ENCODE results near the gene NUDT21.

Gene NUDT21

DNA sequence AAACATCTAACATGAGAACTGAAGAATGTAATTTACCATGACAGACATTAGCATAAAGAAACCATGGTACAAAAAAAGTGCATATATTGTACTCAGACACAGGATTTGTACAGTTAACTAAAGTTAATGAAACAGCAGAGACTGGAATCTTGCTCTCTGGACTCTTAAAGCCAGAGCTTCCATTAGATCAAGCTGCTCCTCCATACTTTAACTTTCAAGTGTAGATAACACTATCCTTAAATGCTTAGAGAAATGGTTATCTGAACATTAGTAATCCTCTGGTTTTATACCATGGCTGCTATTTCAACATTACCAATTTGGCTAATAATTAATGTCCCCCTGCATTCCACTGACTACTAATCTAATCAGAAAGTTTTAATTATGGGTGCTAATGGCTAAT lies 3.1 kb downstream of the NUDT21 start:
- Mint-ChIP-seq H3K36me3 (ENCODE audit: low read depth) (peaks cover 54% of the 10 kb centered on the region), H3K27me3 (no peaks in the 10 kb centered on the region), H3K4me3 (no peak overlapping the region), H3K27ac (no peak overlapping the region), H3K4me1 (ENCODE audit: low read depth) (peaks cover 29% of the 10 kb centered on the region), H3K9me3 (no peaks in the 10 kb centered on the region)
- intact Hi-C loops (cut with micrococcal nuclease), result no loop called here

DNA sequence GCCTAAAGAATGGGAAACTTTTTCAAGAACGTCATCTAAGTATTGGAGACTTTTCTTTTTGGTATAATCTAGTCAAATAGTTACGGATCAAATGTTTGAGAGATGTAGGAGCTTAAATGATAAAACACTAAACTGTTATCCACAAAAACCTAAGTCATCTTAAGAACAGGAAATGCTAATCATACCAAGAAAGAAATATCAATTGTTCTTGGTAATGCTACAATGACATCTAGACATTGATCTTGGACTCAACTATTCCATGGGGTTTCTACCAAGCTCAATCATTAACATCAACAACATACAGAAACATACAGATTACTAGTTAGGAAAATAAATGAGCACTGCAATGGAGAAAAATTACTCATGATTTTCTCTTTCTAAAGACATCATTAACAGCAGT lies 3.8 kb downstream of the NUDT21 start:
- no peak overlapping the region for H3K27ac Mint-ChIP-seq
- peaks cover 61% of the 10 kb centered on the region for H3K36me3 Mint-ChIP-seq (ENCODE audit: low read depth)
- H3K4me1 Mint-ChIP-seq (ENCODE audit: low read depth), result peaks cover 24% of the 10 kb centered on the region
- no peak overlapping the region for H3K4me3 Mint-ChIP-seq
- H3K27me3 Mint-ChIP-seq, result no peaks in the 10 kb centered on the region
- intact Hi-C loops (cut with micrococcal nuclease), result no loop called here
- no peaks in the 10 kb centered on the region for H3K9me3 Mint-ChIP-seq

DNA sequence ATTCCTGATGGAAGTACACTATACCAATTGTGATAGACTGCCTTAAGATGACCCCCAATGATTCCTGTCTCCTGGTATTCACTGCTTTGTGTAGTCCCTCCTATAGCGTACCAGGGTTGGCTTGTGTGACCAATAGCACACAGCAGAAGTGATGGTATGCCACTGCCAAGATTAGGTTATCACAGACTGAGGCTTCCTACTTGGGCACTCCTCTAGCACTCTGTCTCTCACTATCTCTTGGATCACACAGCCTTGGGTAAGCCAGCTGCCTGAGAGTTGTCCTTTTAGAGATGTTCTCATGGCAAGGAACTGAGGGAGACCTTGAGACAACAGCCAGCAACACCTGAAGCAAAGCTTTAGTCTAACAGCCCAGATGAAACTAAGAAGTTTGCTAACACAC lies 13.1 kb downstream of the NUDT21 start:
- Mint-ChIP-seq H3K4me3 (no peak overlapping the region), H3K36me3 (ENCODE audit: low read depth) (peaks cover 73% of the 10 kb centered on the region), H3K27me3 (no peaks in the 10 kb centered on the region), H3K27ac (no peak overlapping the region), H3K4me1 (ENCODE audit: low read depth) (no peaks in the 10 kb centered on the region), H3K9me3 (no peaks in the 10 kb centered on the region)
- intact Hi-C loops (cut with micrococcal nuclease), result no loop called here

DNA sequence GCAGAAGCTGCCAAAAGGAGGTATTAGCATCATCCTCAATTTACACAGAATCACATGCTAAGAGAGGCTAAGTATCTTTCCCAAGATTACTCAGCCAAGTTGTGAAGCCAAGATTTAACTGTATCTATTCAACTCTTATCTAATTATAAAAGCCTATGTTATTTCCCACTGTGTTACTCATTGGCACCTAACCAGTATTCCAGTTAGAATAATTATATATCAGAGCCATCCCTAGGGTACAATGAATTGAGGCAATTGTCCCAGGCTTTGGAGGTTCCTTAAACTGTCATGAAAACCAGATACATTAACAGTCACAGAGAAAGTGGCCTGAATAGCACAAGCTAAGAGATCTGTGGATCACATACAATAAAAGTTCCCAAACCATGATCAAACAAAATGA lies 14.9 kb downstream of the NUDT21 start:
- Mint-ChIP-seq H3K4me3 (no peak overlapping the region), H3K27me3 (no peaks in the 10 kb centered on the region), H3K9me3 (no peaks in the 10 kb centered on the region), H3K27ac (peak overlapping the region; percentile 27), H3K4me1 (ENCODE audit: low read depth) (no peaks in the 10 kb centered on the region), H3K36me3 (ENCODE audit: low read depth) (peaks cover 72% of the 10 kb centered on the region)
- intact Hi-C loops (cut with micrococcal nuclease), result no loop called here

DNA sequence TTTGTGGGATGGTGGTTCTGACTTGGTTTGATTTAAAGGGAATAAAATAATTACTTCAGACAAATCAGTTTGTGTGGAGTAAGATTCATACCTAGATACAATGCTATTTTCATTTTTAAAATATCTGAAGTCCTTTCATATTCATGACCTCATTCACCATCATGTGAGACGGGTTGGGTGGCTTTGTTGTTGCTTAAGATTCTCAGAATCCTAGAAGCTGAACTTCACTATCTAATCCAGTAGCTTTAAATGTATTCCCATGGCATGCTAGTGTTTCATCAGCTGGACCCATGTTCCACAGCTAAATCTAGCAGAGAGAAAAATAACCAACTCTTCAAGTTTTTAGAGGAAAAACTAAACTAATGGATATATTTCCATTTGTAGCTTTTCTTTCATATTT lies 23.0 kb downstream of the NUDT21 start:
- H3K27ac Mint-ChIP-seq, result no peak overlapping the region
- no peaks in the 10 kb centered on the region for H3K9me3 Mint-ChIP-seq
- H3K4me3 Mint-ChIP-seq, result no peak overlapping the region
- no peaks in the 10 kb centered on the region for H3K27me3 Mint-ChIP-seq
- intact Hi-C loops (cut with micrococcal nuclease), result no loop called here
- H3K4me1 Mint-ChIP-seq (ENCODE audit: low read depth), result peaks cover 16% of the 10 kb centered on the region
- H3K36me3 Mint-ChIP-seq (ENCODE audit: low read depth), result peaks cover 34% of the 10 kb centered on the region

DNA sequence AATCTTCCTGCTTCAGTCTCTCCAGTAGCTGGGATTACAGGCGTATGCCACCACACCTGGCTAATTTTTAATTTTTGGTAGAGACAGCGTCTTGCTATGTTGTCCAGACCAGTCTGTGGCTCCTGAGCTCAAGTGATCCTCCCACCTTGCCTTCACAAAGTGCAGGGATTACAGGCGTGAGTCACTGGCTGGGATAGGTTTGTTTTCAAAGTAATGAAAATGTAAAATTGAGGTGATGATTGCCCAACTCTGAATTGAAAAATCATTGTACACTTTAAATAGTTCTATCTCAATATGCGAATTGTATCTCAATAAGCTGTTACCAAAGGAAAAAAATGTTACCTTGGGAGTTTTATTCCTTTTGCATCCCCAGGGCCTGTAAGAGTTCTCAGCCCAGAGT lies 24.5 kb downstream of the NUDT21 start:
- intact Hi-C loops (cut with micrococcal nuclease), result no loop called here
- Mint-ChIP-seq H3K27ac (no peak overlapping the region), H3K4me1 (ENCODE audit: low read depth) (peaks cover 31% of the 10 kb centered on the region), H3K27me3 (no peaks in the 10 kb centered on the region), H3K4me3 (no peak overlapping the region), H3K36me3 (ENCODE audit: low read depth) (peaks cover 20% of the 10 kb centered on the region), H3K9me3 (no peaks in the 10 kb centered on the region)

DNA sequence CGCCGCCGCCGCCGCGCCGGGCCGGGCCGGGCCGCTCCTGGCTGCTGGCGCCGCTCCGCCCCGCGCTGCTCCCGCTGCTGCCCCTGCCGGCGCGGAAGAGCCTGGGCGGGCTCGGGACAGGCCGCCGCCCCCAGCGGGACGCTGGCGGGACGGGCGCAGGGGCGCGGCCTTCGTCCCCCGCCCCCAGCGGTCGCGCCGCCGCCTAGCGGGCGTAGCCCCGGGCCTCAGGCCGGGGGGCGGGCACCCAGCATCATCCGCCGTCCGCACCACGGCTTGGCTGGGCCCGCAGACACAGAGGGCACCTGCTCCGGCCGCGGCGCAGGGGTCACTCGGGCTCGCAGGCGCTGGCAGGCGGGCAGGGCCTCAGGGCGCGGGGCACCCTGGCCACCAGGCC lies 25.7 kb downstream of the NUDT21 start, which contains the start of gene AMFR:
Gene AMFR (minus strand): TSS at position 107 of the 394 bp plus-strand sequence. CDS start 218 bp downstream, outside the sequence.
- no peaks in the 10 kb centered on the region for H3K27me3 Mint-ChIP-seq
- peak within 1 kb of the TSS; percentile 87 for H3K27ac Mint-ChIP-seq
- H3K9me3 Mint-ChIP-seq, result no peaks in the 10 kb centered on the region
- peak within 1 kb of the TSS; percentile 97 for H3K4me3 Mint-ChIP-seq
- H3K4me1 Mint-ChIP-seq (ENCODE audit: low read depth), result peaks cover 37% of the 10 kb centered on the region
- intact Hi-C loops (cut with micrococcal nuclease), result loop anchor here (1.0 kb wide), 1 partner anchor 26 kb away; the partner anchor contains the start of genes NUDT21 and OGFOD1
- peaks cover 10% of the 10 kb centered on the region for H3K36me3 Mint-ChIP-seq (ENCODE audit: low read depth)

DNA sequence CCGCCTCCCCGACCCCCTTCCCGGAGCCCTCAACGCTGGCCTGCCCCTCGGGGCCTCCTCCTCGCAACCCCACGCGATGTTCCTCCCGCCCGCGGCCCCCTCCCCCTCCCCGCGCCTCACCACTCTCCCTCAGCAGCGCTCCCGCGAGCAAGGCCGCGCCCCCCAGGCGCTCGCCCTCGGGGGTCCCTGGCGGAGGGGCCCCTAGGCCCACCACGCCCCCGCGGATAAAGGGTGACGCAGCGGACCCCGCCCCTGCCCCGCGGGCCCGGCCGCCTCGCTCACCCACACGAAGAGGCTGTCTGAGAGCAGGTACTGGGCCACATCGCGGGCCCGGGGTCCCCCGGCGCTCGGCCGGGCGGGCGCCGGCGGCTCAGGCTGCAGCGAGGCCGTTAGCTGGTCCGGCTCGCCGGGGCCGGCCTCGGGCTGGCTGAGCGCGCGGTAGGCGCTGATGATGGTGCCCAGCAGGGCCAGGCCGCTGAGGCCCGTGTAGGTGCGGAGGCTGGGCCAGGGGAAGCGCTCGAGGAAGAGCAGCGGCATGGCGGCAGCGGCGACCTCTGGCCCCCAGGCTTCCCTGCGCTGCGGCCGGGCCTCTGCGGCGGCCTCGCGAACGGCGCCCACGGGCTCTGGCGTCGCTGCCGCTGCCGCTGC lies 26.2 kb downstream of the NUDT21 start:
- H3K4me3 Mint-ChIP-seq, result peak overlapping the region; percentile 97
- peaks cover 43% of the 10 kb centered on the region for H3K4me1 Mint-ChIP-seq (ENCODE audit: low read depth)
- no peaks in the 10 kb centered on the region for H3K27me3 Mint-ChIP-seq
- H3K27ac Mint-ChIP-seq, result peak overlapping the region; percentile 87
- H3K9me3 Mint-ChIP-seq, result no peaks in the 10 kb centered on the region
- peaks cover 11% of the 10 kb centered on the region for H3K36me3 Mint-ChIP-seq (ENCODE audit: low read depth)
- intact Hi-C loops (cut with micrococcal nuclease), result loop anchor here (1.0 kb wide), 1 partner anchor 26 kb away; the partner anchor contains the start of genes NUDT21 and OGFOD1

DNA sequence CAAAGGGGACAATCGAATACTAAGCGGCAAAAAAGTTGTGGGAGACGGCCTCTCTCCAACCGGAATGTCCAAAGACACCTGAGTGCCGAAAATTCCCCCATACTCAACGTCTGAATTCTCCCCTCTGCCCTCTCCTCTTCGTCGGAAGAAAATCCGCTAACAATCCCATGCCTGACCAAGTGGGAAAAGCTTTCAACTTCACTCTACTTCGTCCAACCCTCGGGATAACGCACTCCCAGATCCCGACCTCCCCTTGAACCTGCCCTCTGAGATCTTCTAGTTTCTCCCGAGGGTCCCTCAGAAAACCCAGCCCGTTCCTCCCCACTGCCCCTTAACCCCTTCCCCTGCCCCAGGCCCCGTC lies 26.7 kb downstream of the NUDT21 start:
- Mint-ChIP-seq H3K4me3 (peak overlapping the region; percentile 97), H3K9me3 (no peaks in the 10 kb centered on the region), H3K27me3 (no peaks in the 10 kb centered on the region), H3K4me1 (ENCODE audit: low read depth) (peaks cover 43% of the 10 kb centered on the region), H3K27ac (peak overlapping the region; percentile 87), H3K36me3 (ENCODE audit: low read depth) (peaks cover 11% of the 10 kb centered on the region)
- intact Hi-C loops (cut with micrococcal nuclease), result no loop called here

DNA sequence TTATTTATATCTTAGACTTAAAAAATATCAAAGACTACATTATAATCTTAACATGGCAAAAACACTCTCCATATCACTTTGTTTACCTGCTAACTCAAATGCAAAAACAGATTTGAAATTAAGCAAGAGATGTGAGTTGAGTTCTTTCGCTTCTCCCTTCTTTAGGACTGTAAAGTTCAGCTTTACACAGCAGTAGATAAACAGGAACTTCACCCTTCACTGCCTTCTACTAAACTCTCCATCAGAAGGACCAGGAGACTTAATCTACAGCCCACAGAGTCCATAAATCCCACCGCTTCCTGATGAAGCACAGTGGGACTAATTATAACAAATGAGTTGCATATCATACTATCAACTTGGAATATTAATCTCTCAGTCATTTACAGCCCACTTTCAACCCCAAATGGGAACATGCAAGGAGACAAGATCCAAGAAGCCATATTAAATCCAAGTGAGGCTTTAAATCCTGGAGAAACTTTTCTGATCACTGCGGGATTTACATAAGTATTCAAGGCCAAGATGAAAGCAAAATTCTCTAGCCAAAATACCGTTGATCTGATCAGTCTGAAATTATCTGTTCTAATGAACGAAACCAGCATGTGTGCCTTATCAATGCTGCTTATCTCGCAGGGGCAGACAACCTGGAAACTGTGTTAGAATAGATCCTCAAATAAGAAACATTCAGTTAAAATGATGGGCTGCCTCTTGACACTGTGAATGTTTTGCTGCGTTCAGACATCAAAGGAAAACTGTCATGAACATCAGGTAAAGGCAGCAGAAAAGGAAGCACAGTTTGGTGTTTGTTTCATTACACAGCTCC lies 27.3 kb downstream of the NUDT21 start:
- intact Hi-C loops (cut with micrococcal nuclease), result no loop called here
- peak overlapping the region; percentile 87 for H3K27ac Mint-ChIP-seq
- H3K4me3 Mint-ChIP-seq, result peak overlapping the region; percentile 97
- peaks cover 43% of the 10 kb centered on the region for H3K4me1 Mint-ChIP-seq (ENCODE audit: low read depth)
- H3K36me3 Mint-ChIP-seq (ENCODE audit: low read depth), result peaks cover 11% of the 10 kb centered on the region
- no peaks in the 10 kb centered on the region for H3K9me3 Mint-ChIP-seq
- H3K27me3 Mint-ChIP-seq, result no peaks in the 10 kb centered on the region

DNA sequence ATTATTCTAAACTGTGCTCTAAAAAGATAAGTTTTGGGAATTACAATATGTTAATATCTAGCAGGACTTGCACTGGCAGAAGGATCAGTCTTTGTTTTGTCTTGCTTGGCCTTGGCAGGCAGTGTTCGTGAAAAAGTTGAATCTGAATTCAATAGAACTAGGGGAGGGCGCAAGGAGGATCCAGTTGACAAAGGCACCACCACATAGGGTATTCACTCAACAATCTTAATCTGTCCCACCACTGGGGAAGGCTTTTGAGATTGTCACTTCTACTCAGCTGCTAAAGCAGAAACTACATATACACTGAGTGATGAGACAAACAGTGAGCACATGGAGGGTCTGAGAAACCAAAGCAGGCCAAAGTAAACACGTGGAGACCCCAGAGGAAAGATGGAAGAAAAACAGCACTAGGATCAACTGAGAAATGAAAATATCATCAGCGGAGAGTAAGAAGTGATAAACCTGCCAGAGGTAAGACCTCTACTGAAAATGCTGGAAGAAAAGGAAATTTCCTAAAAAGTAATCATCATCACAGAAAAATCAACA lies 28.2 kb downstream of the NUDT21 start:
- Mint-ChIP-seq H3K9me3 (no peaks in the 10 kb centered on the region), H3K27me3 (no peaks in the 10 kb centered on the region), H3K4me3 (no peak overlapping the region), H3K27ac (peak overlapping the region; percentile 66), H3K4me1 (ENCODE audit: low read depth) (peaks cover 43% of the 10 kb centered on the region), H3K36me3 (ENCODE audit: low read depth) (peaks cover 11% of the 10 kb centered on the region)
- intact Hi-C loops (cut with micrococcal nuclease), result no loop called here

DNA sequence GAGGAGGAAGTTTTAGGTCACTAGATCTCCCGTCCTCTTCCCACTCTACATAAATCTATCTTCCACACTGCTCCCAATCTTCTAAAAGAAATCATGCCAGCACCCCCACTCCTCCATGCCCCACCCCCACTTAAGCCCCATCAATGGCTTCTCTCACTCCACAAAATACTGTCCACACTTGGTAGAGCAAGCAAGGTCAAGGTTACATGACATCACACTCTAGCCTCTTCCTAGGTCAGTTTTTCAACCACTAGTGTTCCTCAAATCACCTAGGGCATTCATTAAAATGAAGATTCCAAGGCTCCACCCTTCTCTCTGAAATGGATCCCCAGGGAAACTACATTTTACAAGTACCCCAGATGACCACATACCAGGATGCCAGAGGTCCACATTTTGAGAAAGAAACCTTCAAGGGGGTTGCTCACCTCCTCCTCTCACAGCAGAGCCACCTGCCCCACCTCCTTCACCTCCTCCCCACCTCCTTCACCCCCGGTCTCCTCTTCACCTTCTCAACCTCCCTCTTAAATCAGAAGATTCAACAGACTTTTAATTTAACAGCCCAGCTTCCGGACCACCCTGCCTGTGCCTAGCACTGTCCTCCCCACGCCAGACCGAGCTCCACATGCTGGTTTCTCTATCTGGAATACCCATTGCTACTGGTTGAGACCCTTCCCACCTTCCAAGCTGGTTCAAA lies 29.0 kb downstream of the NUDT21 start:
- H3K36me3 Mint-ChIP-seq (ENCODE audit: low read depth), result peaks cover 11% of the 10 kb centered on the region
- intact Hi-C loops (cut with micrococcal nuclease), result no loop called here
- H3K4me3 Mint-ChIP-seq, result no peak overlapping the region
- H3K27me3 Mint-ChIP-seq, result no peaks in the 10 kb centered on the region
- H3K27ac Mint-ChIP-seq, result peak overlapping the region; percentile 66
- peaks cover 43% of the 10 kb centered on the region for H3K4me1 Mint-ChIP-seq (ENCODE audit: low read depth)
- no peaks in the 10 kb centered on the region for H3K9me3 Mint-ChIP-seq

DNA sequence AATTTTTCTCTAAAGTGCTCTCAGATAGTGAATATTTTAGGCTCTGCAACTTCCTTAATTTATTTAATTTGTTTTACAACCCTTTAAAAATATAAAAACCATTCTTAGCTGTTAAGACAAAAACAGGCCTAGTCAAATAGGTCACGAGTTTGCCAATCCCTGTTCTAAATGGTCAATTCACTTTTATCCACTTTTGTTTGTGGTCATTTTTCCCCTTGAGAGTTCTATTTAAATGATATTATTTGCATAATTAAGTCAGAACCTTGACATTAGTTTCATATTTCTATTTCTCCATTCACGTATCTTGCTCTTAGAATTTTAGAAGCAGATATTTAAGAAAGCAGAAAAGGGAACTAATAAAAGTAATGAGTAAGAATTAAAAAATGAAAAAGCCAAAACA lies 29.8 kb downstream of the NUDT21 start:
- intact Hi-C loops (cut with micrococcal nuclease), result no loop called here
- Mint-ChIP-seq H3K27me3 (no peaks in the 10 kb centered on the region), H3K4me3 (no peak overlapping the region), H3K27ac (no peak overlapping the region), H3K9me3 (no peaks in the 10 kb centered on the region), H3K36me3 (ENCODE audit: low read depth) (peaks cover 11% of the 10 kb centered on the region), H3K4me1 (ENCODE audit: low read depth) (peaks cover 43% of the 10 kb centered on the region)

DNA sequence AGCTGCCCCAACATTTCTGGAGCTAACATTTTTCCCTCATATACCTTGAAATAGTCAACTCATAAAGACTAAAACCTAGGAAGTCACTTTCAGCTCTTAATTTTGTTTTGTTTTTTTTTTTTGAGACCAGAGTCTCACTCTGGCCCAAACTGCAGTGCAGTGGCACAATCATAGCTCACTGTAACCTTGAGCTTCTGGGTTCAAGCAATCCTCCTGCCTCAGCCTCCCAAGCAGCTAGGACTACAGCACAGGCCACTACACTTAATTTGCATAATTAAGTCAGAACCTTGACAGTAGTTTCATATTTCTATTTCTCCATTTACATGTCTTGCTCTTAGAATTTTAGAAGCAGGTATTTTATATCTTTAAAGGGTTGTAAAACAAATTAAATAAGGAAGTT lies 30.5 kb downstream of the NUDT21 start:
- Mint-ChIP-seq H3K27me3 (no peaks in the 10 kb centered on the region), H3K9me3 (no peaks in the 10 kb centered on the region), H3K4me1 (ENCODE audit: low read depth) (peaks cover 49% of the 10 kb centered on the region), H3K27ac (no peak overlapping the region), H3K4me3 (no peak overlapping the region), H3K36me3 (ENCODE audit: low read depth) (peaks cover 11% of the 10 kb centered on the region)
- intact Hi-C loops (cut with micrococcal nuclease), result no loop called here

Data from dendritic cell treated with granulocyte-macrophage colony-stimulating factor and Interleukin-4, amounts not matched to agents 40 ng/mL and 50 ng/mL, for 4 days (primary cell).